HEK293 (cell line): ENCODE measurements around the gene RNU2-1.
A peak's percentile ranks its signal among the peaks of the same experiment; 100 is the strongest.

Experiments used
- ATF2 ChIP-seq: fragments of 450-650 bp; formaldehyde crosslinking; IDR thresholded peaks from 2 replicates; pipeline ENCODE4 v1.5.1; 2016; ENCODE audit warnings: missing biosample characterization, missing genetic modification characterization, low read depth
- CTCF ChIP-seq: fragments of 450-650 bp; formaldehyde crosslinking; IDR thresholded peaks from 2 replicates; pipeline ENCODE4 v1.5.1; 2016; ENCODE audit warnings: missing biosample characterization, missing genetic modification characterization
- EGR2 ChIP-seq: fragments of 450-650 bp; formaldehyde crosslinking; IDR thresholded peaks from 2 replicates; pipeline ENCODE4 v1.5.1; 2016; ENCODE audit warnings: low read depth, missing biosample characterization, missing genetic modification characterization
- GLIS1 ChIP-seq: fragments of 450-650 bp; formaldehyde crosslinking; IDR thresholded peaks from 2 replicates; pipeline ENCODE4 v1.5.1; 2016; ENCODE audit warnings: missing biosample characterization, missing genetic modification characterization
- IKZF3 ChIP-seq: fragments of 450-650 bp; IDR thresholded peaks from 2 replicates; pipeline ENCODE4 v1.5.0; 2018; ENCODE audit warnings: missing biosample characterization, mild to moderate bottlenecking, missing genetic modification characterization, moderate library complexity
- MEIS1 ChIP-seq: sonication (generic); formaldehyde crosslinking; IDR thresholded peaks from 2 replicates; pipeline ENCODE4 v1.8.1; 2022; ENCODE audit warnings: missing genetic modification reagents, mild to moderate bottlenecking, borderline replicate concordance
- PRDM10 ChIP-seq: fragments of 450-650 bp; formaldehyde crosslinking; IDR thresholded peaks from 2 replicates; pipeline ENCODE4 v1.5.1; 2016; ENCODE audit warnings: missing biosample characterization, missing genetic modification characterization
- PRDM2 ChIP-seq: fragments of 450-650 bp; formaldehyde crosslinking; IDR thresholded peaks from 2 replicates; pipeline ENCODE4 v1.5.1; 2016; ENCODE audit warnings: missing biosample characterization, missing genetic modification characterization, borderline replicate concordance
- TSHZ1 ChIP-seq: fragments of 450-650 bp; formaldehyde crosslinking; IDR thresholded peaks from 2 replicates; pipeline ENCODE4 v1.5.1; 2016; ENCODE audit warnings: missing biosample characterization, missing genetic modification characterization, borderline replicate concordance
- ZBTB6 ChIP-seq: fragments of 450-650 bp; formaldehyde crosslinking; IDR thresholded peaks from 2 replicates; pipeline ENCODE4 v1.5.1; 2017; ENCODE audit warnings: missing biosample characterization, missing genetic modification characterization
- ZIC2 ChIP-seq: fragments of 450-650 bp; formaldehyde crosslinking; IDR thresholded peaks from 2 replicates; pipeline ENCODE4 v1.5.1; 2016; ENCODE audit warnings: missing biosample characterization, missing genetic modification characterization
- ZNF146 ChIP-seq: fragments of 450-650 bp; formaldehyde crosslinking; IDR thresholded peaks from 2 replicates; pipeline ENCODE4 v1.5.1; 2016; ENCODE audit warnings: missing biosample characterization, missing genetic modification characterization
- ZNF23 ChIP-seq: fragments of 450-650 bp; formaldehyde crosslinking; IDR thresholded peaks from 2 replicates; pipeline ENCODE4 v1.5.1; 2016; ENCODE audit warnings: missing biosample characterization, missing genetic modification characterization, borderline replicate concordance
- ZNF239 ChIP-seq: fragments of 450-650 bp; formaldehyde crosslinking; IDR thresholded peaks from 2 replicates; pipeline ENCODE4 v1.5.1; 2016; ENCODE audit warnings: missing biosample characterization, missing genetic modification characterization
- ZNF335 ChIP-seq: fragments of 450-650 bp; formaldehyde crosslinking; conservative IDR thresholded peaks from 2 replicates; pipeline ENCODE4 v1.5.1; 2016; ENCODE audit warnings: missing biosample characterization, missing genetic modification characterization
- ZNF426 ChIP-seq: fragments of 450-650 bp; formaldehyde crosslinking; IDR thresholded peaks from 2 replicates; pipeline ENCODE4 v1.5.1; 2017; ENCODE audit warnings: missing biosample characterization, missing genetic modification characterization, mild to moderate bottlenecking, inconsistent platforms, moderate library complexity
- ZNF514 ChIP-seq: fragments of 450-650 bp; formaldehyde crosslinking; IDR thresholded peaks from 2 replicates; pipeline ENCODE4 v1.5.1; 2016; ENCODE audit warnings: missing biosample characterization, missing genetic modification characterization
- ZNF529 ChIP-seq: fragments of 450-650 bp; formaldehyde crosslinking; IDR thresholded peaks from 2 replicates; pipeline ENCODE4 v1.5.1; 2017; ENCODE audit warnings: missing genetic modification characterization, missing biosample characterization; ENCODE audit not compliant: insufficient replicate concordance
- ZNF548 ChIP-seq: fragments of 450-650 bp; formaldehyde crosslinking; IDR thresholded peaks from 2 replicates; pipeline ENCODE4 v1.5.1; 2016; ENCODE audit warnings: missing biosample characterization, missing genetic modification characterization
- ZNF560 ChIP-seq: fragments of 450-650 bp; formaldehyde crosslinking; IDR thresholded peaks from 2 replicates; pipeline ENCODE4 v1.5.1; 2017; ENCODE audit warnings: missing biosample characterization, missing genetic modification characterization, borderline replicate concordance
- ZNF561 ChIP-seq: fragments of 450-650 bp; IDR thresholded peaks from 2 replicates; pipeline ENCODE4 v1.5.1; 2018; ENCODE audit warnings: missing biosample characterization, missing genetic modification characterization, borderline replicate concordance
- ZNF600 ChIP-seq: fragments of 450-650 bp; formaldehyde crosslinking; IDR thresholded peaks from 2 replicates; pipeline ENCODE4 v1.5.1; 2016; ENCODE audit warnings: missing biosample characterization, missing genetic modification characterization
- ZNF707 ChIP-seq: fragments of 450-650 bp; formaldehyde crosslinking; IDR thresholded peaks from 2 replicates; pipeline ENCODE4 v1.5.1; 2016; ENCODE audit warnings: missing biosample characterization, missing genetic modification characterization

The RNU2-1 gene

GRCh38 chr17:43200127-43200526 lies 33.6 kb downstream of the RNU2-1 start (continued):
- no peak for TF ChIP-seq ZNF561
- TF ChIP-seq PRDM2 = no peak
- no peak for TF ChIP-seq MEIS1 (CRISPR knock-in tag)
- peak; percentile 78 for TF ChIP-seq ATF2 (tag by site-specific recombination)
- no peak for TF ChIP-seq ZNF529 (tag by site-specific recombination)
- TF ChIP-seq ZNF426 (tag by site-specific recombination) = no peak
- TF ChIP-seq ZBTB6 = no peak
- no peak for TF ChIP-seq PRDM10 (tag by site-specific recombination)
- no peak for TF ChIP-seq ZNF514 (tag by site-specific recombination)
- no peak for TF ChIP-seq TSHZ1 (tag by site-specific recombination)
- TF ChIP-seq ZNF600 (tag by site-specific recombination) = peak; percentile 69
- peak; percentile 69 for TF ChIP-seq ZIC2 (tag by site-specific recombination)
- TF ChIP-seq ZNF146 (tag by site-specific recombination) = no peak
- TF ChIP-seq ZNF239 (tag by site-specific recombination) = no peak
- TF ChIP-seq GLIS1 (tag by site-specific recombination) = peak; percentile 30; the same call in 1 of the 2 replicates
- TF ChIP-seq ZNF548 (tag by site-specific recombination) = no peak
- TF ChIP-seq IKZF3 (tag by site-specific recombination) = no peak
- no peak for TF ChIP-seq ZNF707 (tag by site-specific recombination)
- no peak for TF ChIP-seq ZNF560 (tag by site-specific recombination)
- TF ChIP-seq ZNF335 (tag by site-specific recombination) = no peak
- no peak for TF ChIP-seq ZNF23 (tag by site-specific recombination)
- no peak for TF ChIP-seq CTCF
- peak; percentile 51; the same call in 1 of the 2 replicates for TF ChIP-seq EGR2 (tag by site-specific recombination)
